Immature natural killer cell (primary cell): ENCODE data around the gene CCM2. TPM values are rescaled to one million over a fixed set of nuclear protein-coding genes. Genes with fewer than 3 reads are reported as not detected.

Experiments used
- DNase-seq, 3 donors: peaks; one replicate each; pipeline ENCODE4 v3.0.0; 2022; ENCODE audit warnings: mixed read lengths in 1 of 3
- H3K27ac Mint-ChIP-seq, 6 donors: one replicate each; pipeline ENCODE4 v1.8.0; 2020; ENCODE audit warnings: mixed read lengths in 6 of 6, mild to moderate bottlenecking in 5 of 6, inconsistent platforms in 4 of 6, moderate library complexity in 3 of 6
- H3K27me3 Mint-ChIP-seq, 3 donors: one replicate each; pipeline ENCODE4 v1.8.0; 2020 to 2021; ENCODE audit warnings: low read depth in 3 of 3, mild to moderate bottlenecking in 3 of 3, mixed read lengths in 3 of 3, moderate library complexity in 3 of 3, inconsistent platforms in 1 of 3
- H3K36me3 Mint-ChIP-seq, 3 donors: one replicate each; pipeline ENCODE4 v1.8.0; 2020; ENCODE audit warnings: mixed read lengths in 3 of 3, inconsistent platforms in 2 of 3, mild to moderate bottlenecking in 2 of 3
- H3K4me1 Mint-ChIP-seq, 2 donors: one replicate each; pipeline ENCODE4 v1.8.0; 2020; ENCODE audit warnings: inconsistent platforms in 2 of 2, mild to moderate bottlenecking in 2 of 2, mixed read lengths in 2 of 2, moderate library complexity in 1 of 2
- H3K4me3 Mint-ChIP-seq, 5 donors: one replicate each; pipeline ENCODE4 v1.8.0; 2020; ENCODE audit warnings: mild to moderate bottlenecking in 5 of 5, mixed read lengths in 5 of 5, inconsistent platforms in 3 of 5, moderate library complexity in 3 of 5
- H3K9me3 Mint-ChIP-seq, 6 donors: one replicate each; pipeline ENCODE4 v1.8.0; 2020; ENCODE audit warnings: mild to moderate bottlenecking in 6 of 6, mixed read lengths in 6 of 6, inconsistent platforms in 4 of 6, moderate library complexity in 3 of 6
- polyA plus RNA-seq, 3 donors: library from polyadenylated mRNA; unstranded; fragments of 300-500 nt; fragmentation: Illumina TruSeq; gene quantifications; one replicate each; pipeline ENCODE4 v1.2.3, GENCODE V29; 2021

The CCM2 gene
- polyA plus RNA-seq, 3 donors from 2014 or later: 60.4 to 120 (median 103) TPM

DNA sequence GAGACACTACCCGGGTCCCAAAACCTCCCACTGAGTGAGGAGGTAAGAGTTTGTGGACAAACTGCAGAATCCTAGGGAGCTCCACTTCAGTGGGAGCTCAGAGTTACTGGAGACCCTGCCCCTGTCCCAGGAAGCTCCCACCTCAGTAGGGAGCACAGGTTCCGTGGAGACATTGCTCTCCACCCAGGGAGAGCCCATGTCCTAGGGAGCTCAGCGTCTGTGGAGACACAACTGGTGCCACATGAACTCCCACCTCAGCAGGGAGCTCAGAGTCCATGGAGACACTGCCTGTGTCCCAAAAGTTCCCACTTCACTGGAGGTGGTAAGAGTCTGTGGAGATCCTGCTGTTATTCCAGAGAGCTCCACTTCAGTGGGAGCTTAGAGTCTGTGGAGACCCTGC, 27.4 kb upstream of the CCM2 start:
- Mint-ChIP-seq H3K9me3 (no peaks in the 10 kb centered on the region), H3K4me3 (no peak overlapping the region), H3K36me3 (peaks cover 4 to 15% (median 4%) of the 10 kb centered on the region in 3 donors), H3K4me1 (peaks cover 41 to 45% of the 10 kb centered on the region in 2 donors), H3K27me3 (peaks cover 0 to 2% (median 0%) of the 10 kb centered on the region in 3 donors), H3K27ac (peak overlapping the region in 4 of 6 donors; percentile 28 to 76 (median 50))
- DNase-seq: no peak

DNA sequence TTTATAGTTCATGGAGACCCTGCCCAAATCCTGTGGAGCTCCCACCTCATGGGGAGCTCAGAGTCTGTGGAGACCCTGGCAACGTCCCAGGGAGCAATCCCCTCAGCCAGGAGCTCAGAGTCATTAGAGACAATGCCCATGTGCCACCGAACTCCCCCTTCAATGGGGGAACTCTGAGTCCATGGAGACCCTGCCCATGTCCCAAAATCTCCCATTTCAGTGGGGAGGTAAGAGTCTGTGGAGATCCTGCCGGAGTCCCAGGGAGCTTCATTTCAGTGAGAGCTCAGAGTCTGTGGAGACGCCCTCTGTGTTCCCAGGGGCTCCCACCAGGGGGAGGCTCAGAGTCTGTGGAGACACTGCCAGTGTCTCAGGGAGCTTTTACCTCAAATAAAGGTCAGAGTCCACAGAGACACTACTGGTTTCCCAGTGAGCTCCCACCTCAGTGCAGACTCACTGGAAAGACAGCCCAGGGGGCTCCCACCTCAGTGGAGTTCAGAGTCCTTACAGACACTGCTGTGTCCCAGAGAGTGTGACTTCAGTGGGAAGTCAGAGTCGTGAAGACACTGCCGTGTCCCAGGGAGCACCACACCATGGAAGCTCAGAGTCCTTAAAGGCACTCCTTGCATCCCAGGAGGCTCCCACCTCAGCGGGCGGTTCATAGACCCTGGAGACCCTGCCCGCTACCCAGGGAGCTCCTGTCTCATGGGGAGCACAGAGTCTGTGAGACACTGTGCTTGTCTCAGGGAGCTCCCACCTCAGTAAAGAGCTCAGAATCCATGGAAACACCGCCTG, 26.2 kb upstream of the CCM2 start:
- Mint-ChIP-seq H3K36me3 (peaks cover 4 to 10% (median 4%) of the 10 kb centered on the region in 3 donors), H3K4me1 (peaks cover 45 to 50% of the 10 kb centered on the region in 2 donors), H3K4me3 (peak overlapping the region in 2 of 5 donors; percentile 9 to 21), H3K9me3 (no peaks in the 10 kb centered on the region), H3K27ac (peak overlapping the region; percentile 53 to 87 (median 64)), H3K27me3 (peaks cover 0 to 9% (median 3%) of the 10 kb centered on the region in 3 donors)
- DNase-seq: peak; percentile 45 to 51 (median 47)

DNA sequence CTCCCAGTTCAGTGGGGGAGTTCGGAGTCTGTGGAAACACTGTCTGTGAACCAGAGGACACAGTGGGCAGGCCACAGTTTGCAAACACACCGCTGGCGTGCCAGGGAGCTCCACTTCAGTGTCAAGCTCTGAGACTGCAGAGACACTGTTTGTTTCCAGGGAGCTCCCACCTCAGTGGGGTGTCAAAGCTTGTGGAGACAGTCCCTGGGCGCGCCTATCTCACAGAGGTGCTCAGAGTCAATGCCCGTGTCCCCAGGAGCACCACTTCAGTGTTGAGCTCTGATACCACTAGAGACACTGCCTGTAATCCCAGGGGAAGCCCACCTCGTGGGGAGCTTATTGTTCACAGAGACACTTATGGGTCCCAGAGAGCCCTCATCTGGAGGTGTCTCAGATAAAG, 25.5 kb upstream of the CCM2 start:
- no peaks in the 10 kb centered on the region for H3K9me3 Mint-ChIP-seq
- peaks cover 51 to 57% of the 10 kb centered on the region in 2 donors for H3K4me1 Mint-ChIP-seq
- H3K36me3 Mint-ChIP-seq: peaks cover 4 to 10% (median 4%) of the 10 kb centered on the region in 3 donors
- peaks cover 3 to 14% (median 7%) of the 10 kb centered on the region in 3 donors for H3K27me3 Mint-ChIP-seq
- peak overlapping the region in 1 of 5 donors; percentile 14 for H3K4me3 Mint-ChIP-seq
- H3K27ac Mint-ChIP-seq: peak overlapping the region; percentile 59 to 88 (median 77)
- DNase-seq: no peak

DNA sequence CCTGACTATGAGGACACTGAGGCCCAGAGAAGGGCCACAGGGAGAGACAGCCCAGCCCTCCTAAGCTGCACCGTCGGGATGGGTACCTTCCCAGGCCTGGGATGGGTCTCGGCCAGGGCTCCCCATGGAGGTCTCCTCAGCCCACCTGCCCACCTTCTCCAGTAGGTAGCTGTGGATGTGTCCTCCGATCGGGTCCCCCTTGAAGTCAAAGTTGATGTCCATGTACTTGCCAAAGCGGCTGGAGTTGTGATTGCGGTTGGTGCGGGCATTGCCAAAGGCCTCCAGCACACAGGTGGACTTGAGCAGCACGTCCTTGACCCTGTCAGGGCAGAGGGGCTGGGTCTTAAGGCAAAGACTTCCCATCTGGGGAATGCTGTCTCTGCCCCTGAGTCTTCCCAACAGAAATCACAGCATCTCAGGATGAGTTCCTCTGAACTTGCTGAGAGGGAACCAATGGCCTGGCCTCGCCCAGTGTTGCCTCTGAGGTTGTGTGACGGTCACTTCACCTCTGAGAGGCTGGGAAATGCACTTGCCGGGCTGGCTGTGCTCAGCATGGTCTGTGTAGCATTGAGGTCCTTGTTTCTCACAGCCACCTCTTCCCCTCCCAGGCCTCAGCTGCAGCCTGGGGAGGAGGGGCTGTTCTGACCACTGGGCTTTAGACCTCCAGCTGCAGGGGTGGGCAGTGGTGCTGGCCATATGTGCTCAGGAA, 24.5 kb upstream of the CCM2 start:
- Mint-ChIP-seq H3K27me3 (peaks cover 3 to 14% (median 7%) of the 10 kb centered on the region in 3 donors), H3K4me3 (peak overlapping the region in 3 of 5 donors; percentile 21 to 50 (median 43)), H3K36me3 (peaks cover 4 to 10% (median 4%) of the 10 kb centered on the region in 3 donors), H3K4me1 (peaks cover 60 to 66% of the 10 kb centered on the region in 2 donors), H3K27ac (peak overlapping the region in 5 of 6 donors; percentile 70 to 82 (median 76)), H3K9me3 (no peaks in the 10 kb centered on the region)
- DNase-seq: no peak

DNA sequence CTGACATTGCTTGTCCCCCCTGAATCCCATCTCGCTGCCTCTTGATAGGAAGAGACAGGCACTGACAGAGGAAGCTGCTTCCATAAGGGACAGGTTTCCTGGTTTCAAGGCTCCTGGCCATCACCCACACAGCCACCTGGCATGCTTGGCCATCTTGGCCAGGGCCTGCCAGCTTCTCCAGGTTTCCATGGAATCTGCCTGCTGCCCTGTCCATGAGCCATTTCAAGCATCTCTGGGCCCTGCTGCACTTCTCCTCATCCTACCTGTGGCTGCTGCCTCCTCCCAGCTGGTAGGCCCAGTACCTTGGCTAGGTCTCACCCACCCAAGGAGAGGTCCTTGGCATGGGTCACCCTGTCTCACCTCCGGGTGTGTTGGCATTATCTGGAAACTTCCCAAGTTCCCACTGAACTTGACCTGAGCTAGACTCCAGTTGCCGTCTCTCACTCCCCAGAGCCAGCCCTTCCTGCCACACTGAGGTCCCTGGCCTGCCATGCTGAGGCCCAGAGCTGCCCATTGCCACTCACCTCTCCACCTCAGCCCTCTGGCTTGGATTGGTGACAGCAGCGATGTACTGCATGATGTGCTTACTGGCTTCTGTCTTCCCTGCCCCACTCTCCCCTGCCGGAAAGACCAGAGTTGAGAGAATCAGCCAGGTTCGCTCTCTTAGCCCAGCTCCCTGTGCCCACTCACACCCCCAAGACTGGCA, 23.8 kb upstream of the CCM2 start:
- peaks cover 4 to 10% (median 4%) of the 10 kb centered on the region in 3 donors for H3K36me3 Mint-ChIP-seq
- no peaks in the 10 kb centered on the region for H3K9me3 Mint-ChIP-seq

DNA sequence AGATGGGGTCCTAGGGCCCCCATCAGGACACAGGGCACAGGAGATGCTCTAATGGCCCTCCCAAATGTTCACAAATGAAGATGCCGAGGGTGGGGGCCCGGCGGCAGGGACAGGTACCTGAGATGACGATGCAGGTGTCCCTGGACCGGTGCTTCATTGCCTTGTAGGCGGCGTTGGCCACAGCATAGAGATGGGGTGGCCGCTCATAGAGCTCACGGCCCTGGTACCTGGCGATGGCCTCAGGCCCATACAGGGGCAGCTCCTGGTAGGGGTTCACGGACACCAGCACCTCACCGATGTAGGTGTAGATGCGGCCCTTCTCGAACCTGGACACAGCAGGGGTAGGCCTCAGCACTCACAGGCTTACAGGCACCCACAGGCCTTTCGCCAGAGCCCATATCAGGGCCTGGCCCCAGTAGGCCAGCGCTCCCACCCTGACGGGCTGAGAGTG, 23.2 kb upstream of the CCM2 start:
- Mint-ChIP-seq H3K4me1 (peaks cover 66 to 75% of the 10 kb centered on the region in 2 donors), H3K27ac (peak overlapping the region; percentile 93 to 99 (median 97)), H3K36me3 (peaks cover 4 to 10% (median 4%) of the 10 kb centered on the region in 3 donors), H3K4me3 (peak overlapping the region; percentile 95 to 98 (median 97)), H3K9me3 (no peaks in the 10 kb centered on the region), H3K27me3 (peaks cover 3 to 13% (median 7%) of the 10 kb centered on the region in 3 donors)
- DNase-seq: no peak

More for the DNA sequence above, 23.8 kb upstream of the CCM2 start:
- H3K27me3 Mint-ChIP-seq: peaks cover 3 to 14% (median 7%) of the 10 kb centered on the region in 3 donors
- DNase-seq: no peak
- H3K4me3 Mint-ChIP-seq: peak overlapping the region; percentile 95 to 98 (median 97)
- peaks cover 67 to 73% of the 10 kb centered on the region in 2 donors for H3K4me1 Mint-ChIP-seq
- H3K27ac Mint-ChIP-seq: peak overlapping the region; percentile 93 to 99 (median 97)

DNA sequence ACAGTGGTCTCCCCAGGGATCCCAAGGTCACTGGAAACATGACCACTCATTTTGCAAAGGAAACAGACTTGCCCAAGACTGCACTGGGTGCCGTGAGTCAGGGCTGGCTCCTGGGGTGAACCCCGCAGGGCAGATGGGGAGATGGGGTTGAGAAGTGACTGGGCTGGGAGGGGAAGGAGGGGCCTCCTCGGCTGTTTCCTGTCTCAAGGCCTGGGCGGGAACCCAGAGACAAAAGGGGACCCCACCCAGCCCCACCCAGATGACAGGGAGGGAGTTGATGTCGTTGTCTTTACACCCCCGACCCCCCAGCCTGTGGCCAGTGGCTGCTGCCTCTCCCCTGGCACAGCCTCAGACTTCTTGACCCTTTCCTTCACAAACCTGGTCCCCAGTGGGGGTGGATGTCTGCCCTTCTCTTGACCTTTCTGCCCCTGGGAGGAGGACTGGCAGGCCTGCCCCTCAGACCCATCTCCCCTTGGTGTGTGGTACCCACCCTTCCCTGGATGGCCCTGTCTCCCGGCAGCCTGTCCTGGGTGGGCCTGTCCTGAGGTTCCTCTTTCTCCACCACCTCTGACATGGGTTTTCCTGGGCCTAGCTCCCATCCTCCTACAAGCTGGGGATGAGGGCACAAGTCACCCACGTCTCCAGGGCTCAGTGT, 22.6 kb upstream of the CCM2 start:
- Mint-ChIP-seq H3K36me3 (peaks cover 4 to 12% (median 5%) of the 10 kb centered on the region in 3 donors), H3K27me3 (peaks cover 3 to 13% (median 7%) of the 10 kb centered on the region in 3 donors), H3K9me3 (no peaks in the 10 kb centered on the region), H3K4me1 (peaks cover 63 to 75% of the 10 kb centered on the region in 2 donors), H3K4me3 (peak overlapping the region; percentile 95 to 98 (median 97)), H3K27ac (peak overlapping the region; percentile 93 to 99 (median 97))
- DNase-seq: peak; percentile 64 to 73 (median 68)

DNA sequence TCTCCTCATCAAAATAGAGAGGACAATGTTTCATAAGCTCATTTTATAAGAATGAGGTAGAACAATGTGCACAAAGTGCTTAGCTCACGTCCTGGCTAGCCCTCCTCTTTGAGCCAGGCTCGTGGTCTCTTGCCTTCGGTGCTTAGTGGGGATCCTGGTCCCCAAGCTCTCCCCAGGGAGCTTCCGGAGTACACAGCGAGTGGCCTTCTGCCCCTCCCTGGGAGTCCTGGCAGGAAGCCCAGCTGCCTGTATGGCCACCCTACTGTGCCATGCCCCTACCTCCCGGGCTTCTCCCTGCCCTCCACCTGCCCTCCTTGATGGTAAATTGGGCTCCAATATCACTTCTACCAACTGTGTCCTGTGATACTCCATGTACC, 22.1 kb upstream of the CCM2 start:
- DNase-seq: no peak
- Mint-ChIP-seq H3K36me3 (peaks cover 8 to 16% (median 11%) of the 10 kb centered on the region in 3 donors), H3K4me3 (peak overlapping the region; percentile 95 to 98 (median 97)), H3K9me3 (no peaks in the 10 kb centered on the region), H3K27ac (peak overlapping the region; percentile 93 to 99 (median 97)), H3K4me1 (peaks cover 63 to 75% of the 10 kb centered on the region in 2 donors), H3K27me3 (peaks cover 3 to 13% (median 7%) of the 10 kb centered on the region in 3 donors)

DNA sequence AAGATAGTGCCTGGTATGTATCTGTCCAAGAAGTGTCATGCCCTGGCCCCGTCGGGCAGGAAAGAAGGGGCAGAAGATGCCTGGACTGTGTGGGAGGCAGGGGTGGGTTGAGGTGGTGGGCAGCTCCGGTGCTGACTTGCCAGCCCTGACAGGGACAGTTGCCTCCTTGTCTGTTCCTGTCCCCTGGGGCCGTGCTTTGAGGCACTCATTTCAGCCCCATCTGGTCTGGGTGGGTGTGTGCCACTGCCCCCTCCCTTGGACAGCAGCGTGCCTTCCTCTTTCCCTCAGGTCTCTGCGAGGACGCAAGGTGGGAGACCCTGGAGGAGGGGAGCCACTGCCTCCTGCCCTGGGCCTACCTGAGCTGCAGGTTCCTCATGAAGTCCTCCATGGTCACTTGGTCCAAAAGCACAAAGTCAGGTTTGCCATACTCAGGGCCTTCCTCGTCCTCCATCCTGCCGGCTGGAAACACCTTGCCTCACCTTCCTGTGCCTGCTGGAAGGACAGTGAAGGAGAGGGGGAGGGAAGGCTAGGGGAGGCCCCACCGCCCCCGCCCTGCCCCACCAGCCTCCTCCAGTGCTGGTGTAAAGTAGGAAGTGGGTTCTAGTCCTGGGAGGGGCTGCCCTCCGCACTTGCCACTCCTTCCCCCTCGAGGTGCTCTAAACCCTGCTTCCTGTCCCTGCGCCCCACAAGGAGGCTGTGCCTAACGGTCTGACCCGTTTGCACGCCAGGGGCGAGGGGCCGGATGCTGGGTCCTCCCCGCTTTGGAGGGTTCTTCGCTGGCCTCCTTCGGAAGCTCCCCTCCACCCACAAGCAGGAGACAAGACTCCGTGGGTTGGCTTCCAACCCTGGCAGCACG, 21.3 kb upstream of the CCM2 start, which contains the start of gene MYO1G:
Gene MYO1G (minus strand): TSS at position 505 of the 856 bp plus-strand sequence. CDS start 54 bp downstream, at position 451.
- Mint-ChIP-seq H3K4me3 (peak within 1 kb of the TSS; percentile 95 to 98 (median 97)), H3K27ac (peak within 1 kb of the TSS; percentile 93 to 99 (median 97)), H3K4me1 (peaks cover 62 to 78% of the 10 kb centered on the region in 2 donors), H3K27me3 (peaks cover 3 to 13% (median 7%) of the 10 kb centered on the region in 3 donors), H3K36me3 (peaks cover 13 to 21% (median 17%) of the 10 kb centered on the region in 3 donors), H3K9me3 (no peaks in the 10 kb centered on the region)
- peak; percentile 92 to 93 (median 93) for DNase-seq

DNA sequence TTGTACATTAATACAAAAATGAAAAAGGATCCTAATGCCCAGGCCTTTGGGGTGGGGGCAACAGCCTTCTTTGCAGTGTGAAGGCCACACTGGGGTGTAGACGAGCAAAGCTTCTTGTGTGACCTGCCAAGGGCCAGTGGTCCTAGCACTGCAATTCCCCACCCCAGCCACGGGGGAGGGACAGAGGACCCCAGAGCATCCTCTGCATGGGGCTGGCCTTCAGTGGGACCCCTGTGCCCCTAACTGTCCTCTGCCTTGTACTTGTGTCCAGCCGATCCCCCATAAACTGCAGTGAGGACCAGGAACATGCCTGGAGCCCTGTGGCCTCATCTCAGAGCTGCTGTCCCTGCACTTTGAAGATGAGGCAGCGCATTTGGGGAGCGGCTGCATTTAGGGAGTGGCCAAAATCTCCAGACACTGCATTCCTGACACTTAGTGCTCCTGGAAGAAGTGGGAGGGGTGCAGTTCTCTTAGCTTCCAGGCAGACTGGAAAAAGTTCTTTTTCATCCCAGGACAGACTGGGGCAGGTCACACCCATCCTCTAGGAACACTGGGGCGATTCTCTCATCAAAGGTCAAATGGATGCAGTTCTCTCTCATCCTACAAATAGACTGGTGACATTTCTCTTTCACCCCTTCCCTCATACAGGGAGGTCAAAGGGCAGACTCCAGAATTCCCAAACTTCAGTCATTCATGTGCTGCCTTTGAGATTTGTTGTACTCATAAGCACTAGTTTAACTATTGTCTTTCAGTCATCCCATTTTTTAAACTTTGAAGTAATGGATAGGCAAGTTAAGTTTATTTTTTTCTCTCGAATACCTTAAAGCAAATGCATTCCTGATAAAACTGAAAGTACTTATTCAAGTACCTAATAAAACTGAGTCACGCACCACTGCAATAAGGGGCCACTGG, 20.3 kb upstream of the CCM2 start:
- Mint-ChIP-seq H3K9me3 (no peaks in the 10 kb centered on the region), H3K27ac (peak overlapping the region; percentile 93 to 99 (median 97)), H3K36me3 (peaks cover 19 to 27% (median 22%) of the 10 kb centered on the region in 3 donors), H3K27me3 (peaks cover 3 to 13% (median 7%) of the 10 kb centered on the region in 3 donors), H3K4me1 (peaks cover 60 to 78% of the 10 kb centered on the region in 2 donors), H3K4me3 (peak overlapping the region; percentile 95 to 98 (median 97))
- no peak for DNase-seq

DNA sequence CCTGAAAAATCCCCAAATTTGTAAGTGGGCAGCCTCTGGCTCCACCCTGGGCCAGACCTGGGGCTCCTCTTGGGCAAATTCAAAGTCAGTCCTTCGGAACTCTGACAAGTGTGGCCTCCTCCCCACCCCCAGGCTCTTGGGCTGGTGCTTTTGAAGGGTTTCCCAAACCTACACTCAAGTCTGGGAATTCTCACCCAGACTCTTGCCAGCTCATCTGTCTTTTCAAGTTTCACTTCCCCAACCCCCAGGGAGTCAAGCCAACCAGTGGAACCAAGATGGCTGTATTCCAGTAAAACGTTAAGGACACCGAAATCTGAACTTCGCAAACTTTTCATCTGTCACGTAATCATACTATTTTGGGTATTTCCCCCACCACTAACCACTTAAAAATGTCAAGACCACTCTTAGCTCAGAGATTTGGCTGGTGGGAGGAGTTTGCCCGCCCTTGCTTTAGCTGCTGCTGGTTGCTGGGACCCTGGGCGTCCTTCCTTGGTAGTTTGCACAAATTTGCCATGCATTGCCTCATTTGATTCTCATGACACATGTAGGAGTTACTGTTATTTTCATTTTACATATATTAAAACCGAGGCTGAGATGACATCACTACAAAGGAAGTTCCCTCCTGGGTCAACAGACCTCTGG, 19.5 kb upstream of the CCM2 start:
- peak in 2 of 3 donors; percentile 39 to 59 for DNase-seq
- Mint-ChIP-seq H3K27me3 (peaks cover 3 to 16% (median 7%) of the 10 kb centered on the region in 3 donors), H3K4me1 (peaks cover 61 to 78% of the 10 kb centered on the region in 2 donors), H3K9me3 (no peaks in the 10 kb centered on the region), H3K36me3 (peaks cover 24 to 32% (median 27%) of the 10 kb centered on the region in 3 donors), H3K4me3 (peak overlapping the region; percentile 33 to 97 (median 62)), H3K27ac (peak overlapping the region; percentile 93 to 99 (median 97))
